Right renal cortex interstitium (tissue), 3 donors: ENCODE measurements around the gene CES2. TPM values are rescaled to one million over a fixed set of nuclear protein-coding genes. Genes with fewer than 3 reads are reported as not detected.
A peak's percentile ranks its signal among the peaks of the same experiment; 100 is the strongest.
"Not testable (repeated sequence)": the region's sequence is repeated elsewhere in the genome, so short reads cannot be mapped to it uniquely, and the experiment has no call there.

Experiments
- DNase-seq, 3 donors: peaks; one replicate each; pipeline ENCODE4 v3.0.0-alpha.2; 2013; ENCODE audit warnings: low read depth in 3 of 3, low spot score in 2 of 3
- polyA plus RNA-seq, 3 donors: library from polyadenylated mRNA; unstranded; fragments of 120-200 nt; gene quantifications; one replicate each; pipeline ENCODE4 v1.2.1, GENCODE V29; 2013; ENCODE audit not compliant: insufficient read length in 3 of 3

The CES2 gene, protein sequence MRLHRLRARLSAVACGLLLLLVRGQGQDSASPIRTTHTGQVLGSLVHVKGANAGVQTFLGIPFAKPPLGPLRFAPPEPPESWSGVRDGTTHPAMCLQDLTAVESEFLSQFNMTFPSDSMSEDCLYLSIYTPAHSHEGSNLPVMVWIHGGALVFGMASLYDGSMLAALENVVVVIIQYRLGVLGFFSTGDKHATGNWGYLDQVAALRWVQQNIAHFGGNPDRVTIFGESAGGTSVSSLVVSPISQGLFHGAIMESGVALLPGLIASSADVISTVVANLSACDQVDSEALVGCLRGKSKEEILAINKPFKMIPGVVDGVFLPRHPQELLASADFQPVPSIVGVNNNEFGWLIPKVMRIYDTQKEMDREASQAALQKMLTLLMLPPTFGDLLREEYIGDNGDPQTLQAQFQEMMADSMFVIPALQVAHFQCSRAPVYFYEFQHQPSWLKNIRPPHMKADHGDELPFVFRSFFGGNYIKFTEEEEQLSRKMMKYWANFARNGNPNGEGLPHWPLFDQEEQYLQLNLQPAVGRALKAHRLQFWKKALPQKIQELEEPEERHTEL
- polyA plus RNA-seq = 10 to 100 TPM; 39.6 to 45.2 (median 39.7) TPM

DNA sequence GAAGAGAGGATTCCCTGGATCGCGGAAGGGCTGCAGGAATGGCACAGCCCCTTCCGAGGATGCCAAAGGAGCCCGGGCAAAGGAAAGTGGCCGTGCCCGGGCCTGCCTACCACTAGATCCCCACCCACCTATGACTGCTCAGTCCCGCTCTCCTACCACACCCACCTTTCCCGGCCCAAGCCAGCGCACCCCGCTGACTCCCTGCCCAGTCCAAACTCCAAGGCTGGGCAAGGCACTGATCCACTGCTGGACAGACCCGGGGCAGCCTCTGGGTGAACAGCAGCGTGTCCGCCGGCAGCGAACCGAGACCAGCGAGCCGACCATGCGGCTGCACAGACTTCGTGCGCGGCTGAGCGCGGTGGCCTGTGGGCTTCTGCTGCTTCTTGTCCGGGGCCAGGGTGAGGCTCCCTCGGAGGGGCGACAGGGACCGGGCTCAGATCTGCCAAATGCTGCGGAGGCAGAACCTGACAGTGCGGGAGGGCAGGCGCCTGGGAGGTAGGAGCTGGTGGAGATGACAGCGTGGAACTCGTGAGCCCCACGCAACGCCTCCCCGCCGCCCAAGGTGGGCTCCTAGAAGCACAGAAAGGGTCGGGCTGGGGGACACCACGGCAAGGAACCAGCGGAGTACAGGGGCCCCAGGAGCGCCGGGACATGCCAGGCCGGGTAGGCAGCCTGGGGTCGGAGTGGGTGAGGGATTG, at the start of gene CES2:
Gene CES2 (plus strand): TSS at position 203 of the 698 bp plus-strand sequence. CDS start 120 bp downstream, at position 323.
- DNase-seq = no peak

DNA sequence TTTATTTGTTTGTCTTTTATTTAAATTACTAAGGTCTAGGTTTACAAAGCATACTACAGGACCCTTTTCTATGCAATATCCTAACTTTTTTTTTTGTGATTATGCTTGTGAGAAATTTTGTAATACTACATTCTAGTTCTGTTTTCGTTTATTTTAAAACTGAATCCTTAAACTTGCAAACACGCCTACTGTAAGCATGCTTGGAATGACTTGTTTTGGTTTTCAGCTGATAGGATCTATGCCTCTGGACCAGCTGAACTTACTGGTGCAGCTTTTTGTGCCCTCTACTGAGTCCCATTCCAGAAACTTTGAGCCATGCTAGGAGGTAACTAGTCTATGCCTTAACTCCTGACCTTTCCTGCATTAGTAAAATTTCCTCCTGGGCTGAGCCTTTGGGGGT, 49.0 kb upstream of the CES2 start:
- no peak for DNase-seq

DNA sequence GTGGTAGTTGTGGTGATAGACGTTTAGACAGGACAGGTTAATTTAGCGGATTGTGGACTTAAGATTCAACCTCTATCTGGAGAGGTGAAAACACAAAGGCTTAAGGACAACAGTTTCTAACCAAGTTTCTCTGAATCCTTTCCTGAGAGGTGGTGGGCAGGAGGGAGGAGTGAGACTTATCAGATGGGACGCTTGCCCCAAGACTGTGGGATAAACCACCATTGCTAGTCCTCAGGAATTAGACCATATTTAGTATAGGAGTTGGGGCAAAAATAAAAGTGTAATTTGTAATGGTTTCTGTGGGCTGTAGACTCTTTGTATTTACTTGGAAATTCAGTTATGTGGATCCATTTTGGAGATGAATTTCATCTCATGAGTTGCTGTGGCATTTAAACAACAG, 48.4 kb upstream of the CES2 start:
- DNase-seq = no peak

DNA sequence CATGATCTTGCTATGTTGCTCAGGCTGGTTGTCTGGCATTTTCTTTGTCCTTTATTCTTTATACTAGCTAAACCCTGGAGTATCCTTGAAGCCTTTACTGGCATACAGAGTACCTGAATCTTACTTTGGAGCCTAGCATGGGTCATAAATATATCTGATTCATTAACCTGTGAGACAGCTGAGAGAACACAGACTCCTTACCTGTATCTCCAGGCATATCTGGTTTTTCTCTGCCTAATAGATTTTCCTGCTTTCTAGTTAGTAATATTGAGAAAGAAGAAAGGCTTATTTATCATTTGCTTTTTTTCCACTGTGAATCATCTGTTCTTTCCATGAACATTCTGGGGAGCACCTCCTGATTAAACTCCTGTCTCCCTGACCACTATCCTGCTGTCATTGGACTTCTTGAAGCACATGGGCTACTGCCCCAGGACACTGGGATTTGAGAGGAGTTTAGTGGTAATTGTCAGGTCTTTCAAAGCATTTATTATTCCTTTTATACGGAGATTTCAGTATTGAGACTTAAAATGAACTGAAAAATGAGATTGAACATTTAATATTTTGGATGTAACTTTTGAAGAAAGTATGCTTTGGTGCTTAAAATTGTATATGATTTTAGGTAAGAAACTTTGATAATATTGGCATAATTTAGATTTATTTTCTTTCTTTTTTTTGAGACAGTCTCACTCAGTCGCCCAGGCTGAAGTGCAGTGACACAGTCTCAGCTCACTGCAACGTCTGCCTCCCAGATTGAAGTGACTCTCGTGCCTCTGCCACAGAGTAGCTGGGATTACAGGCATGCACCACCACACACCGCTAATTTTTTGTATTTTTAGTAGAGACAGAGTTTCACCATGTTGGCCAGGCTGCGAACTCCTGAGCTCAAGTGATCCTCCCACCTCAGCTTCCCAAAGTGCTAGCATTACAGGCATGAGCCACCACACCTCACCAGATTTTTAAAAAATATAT, 46.4 kb upstream of the CES2 start:
- DNase-seq = no peak

DNA sequence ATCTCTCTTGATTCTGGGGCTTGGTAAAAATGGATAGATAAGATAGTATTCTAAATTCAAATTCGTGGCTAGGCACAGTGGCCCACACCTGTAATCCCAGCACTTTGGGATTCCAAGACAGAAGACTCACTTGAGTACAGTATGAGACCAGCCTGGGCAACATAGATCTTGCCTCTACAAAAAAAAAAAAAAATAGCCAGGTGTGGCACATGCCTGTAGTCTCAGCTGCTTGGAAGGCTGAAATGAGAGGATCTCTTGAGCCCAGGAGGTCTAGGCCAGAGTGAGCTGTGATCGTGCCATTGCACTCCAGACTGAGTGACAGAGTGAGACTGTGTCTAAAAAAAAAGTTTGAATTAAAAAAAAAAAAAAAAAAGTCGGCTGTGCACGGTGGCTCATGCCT, 45.7 kb upstream of the CES2 start:
- DNase-seq = no peak

DNA sequence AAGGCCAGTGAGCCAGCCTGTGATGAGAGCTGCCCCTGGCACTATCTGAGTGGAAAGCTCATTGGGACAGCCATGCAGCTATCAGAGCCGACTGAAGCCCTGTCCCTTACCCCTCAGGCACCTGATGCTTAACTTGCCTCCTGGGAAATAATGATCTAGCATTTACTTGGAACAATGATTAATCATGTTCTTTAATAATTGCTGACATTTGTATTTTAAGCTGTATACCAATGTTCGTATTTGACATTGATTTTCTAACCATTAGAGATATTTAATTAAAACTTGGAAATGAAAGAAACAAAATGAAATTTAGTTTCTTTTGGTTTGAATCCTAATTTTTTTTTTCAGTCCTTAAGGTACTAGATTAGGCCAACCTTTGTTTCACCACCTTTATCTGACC, 44.5 kb upstream of the CES2 start:
- no peak for DNase-seq

DNA sequence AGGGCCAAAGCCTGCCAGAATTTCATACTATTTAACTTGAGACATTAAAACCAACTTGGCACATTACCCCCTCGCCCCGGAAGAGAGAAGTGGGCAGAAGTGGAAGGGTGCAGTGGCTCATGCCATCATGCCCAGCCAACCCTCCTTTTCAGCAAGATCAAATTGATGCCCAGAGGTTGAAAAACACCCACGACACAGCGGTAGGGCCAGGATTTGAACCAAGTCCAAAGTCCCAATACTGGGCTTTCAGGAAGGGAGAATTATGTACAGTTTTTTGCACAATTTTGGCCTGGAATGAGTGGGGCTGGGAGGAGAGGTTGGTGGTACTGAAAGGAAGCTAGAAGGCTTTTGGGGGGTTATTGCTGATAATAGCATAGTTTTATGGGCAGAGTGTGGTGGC, 44.0 kb upstream of the CES2 start:
- no peak for DNase-seq

DNA sequence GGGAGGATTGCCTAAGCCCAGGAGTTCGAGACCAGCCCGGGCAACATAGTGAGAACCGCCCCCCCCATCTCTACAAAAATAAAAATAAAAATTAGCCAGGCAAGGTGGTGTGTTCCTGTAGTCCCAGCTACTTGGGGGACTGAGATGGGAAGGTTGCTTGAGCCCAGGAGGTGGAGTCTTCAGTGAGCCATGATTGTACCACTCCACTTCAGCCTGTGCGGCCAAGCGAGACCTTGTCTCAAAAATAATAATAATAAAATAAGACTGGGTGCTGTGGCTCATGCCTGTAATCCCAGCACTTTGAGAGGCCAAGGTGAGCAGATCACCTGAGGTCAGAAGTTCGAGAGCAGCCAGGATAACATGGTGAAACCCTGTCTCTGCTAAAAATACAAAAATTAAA, 43.5 kb upstream of the CES2 start:
- no peak for DNase-seq

DNA sequence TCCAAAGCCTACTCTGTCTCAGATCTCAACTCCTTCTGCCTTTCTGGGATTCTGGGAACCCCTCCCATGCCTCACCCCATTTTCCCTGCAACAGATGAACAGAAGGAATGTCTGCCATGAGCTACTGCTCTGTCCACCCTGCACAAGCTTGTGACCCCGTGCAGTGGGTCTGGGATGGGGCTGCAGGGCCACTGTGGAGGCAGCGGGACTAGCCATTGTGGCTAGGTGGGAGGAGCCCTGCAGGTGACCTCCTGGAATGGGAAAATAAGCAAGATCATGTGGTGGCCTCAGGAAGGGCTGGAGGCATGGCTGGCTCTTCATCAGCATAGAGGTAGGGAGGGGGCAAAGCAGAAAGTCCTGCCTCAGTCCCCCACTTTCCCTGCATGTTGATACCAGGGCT, 41.3 kb upstream of the CES2 start:
- no peak for DNase-seq

DNA sequence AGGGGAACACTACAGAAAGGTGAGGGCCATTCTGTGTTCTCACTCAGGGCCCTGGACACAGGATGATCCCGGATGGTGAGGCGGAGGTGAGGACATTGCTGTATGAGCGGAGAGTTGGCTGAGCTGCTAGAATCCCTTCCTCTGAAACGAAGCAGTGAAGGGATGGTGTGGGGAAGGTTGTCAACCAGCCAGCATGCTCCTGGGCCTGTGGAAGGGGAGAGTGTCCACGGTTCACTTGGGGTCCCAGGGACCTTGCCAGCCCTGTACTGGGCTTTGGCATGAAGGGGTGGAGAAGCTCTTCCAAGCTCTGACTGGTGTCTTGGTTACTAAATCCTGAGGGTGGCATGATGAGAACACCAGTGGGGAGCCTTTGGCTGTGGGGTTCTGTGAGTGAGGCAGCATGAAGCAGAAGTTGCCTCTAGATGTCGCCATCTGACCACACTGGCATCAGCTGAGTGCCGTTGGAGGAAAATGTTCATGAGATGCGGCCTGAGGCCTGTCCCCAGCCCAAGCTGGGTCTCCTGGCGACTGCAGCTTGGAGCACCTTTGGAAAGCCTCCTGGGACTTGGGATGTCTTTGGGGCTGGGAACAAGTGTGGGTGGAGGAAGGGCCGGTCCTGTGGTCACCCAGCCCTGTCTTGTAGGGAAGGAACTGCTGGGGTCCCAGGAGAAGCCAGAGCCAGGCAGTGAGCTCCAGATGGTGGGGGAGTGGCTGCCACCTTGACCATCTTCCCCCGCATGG, 40.2 kb upstream of the CES2 start:
- DNase-seq = no peak

DNA sequence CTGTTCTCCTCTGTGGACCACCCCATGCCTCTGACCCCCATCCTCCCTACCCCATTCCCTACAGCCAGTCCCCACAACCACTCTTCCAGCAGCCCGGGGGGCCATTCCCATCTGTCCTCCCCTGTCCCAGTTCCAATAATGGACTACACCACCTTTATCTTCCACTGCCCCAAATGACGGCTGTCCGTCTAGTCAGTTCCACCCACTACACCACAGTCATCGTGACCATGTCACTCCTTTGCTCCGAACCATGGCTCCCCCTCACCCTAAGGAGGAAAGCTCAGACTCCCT, 39.7 kb upstream of the CES2 start:
- DNase-seq = no peak

DNA sequence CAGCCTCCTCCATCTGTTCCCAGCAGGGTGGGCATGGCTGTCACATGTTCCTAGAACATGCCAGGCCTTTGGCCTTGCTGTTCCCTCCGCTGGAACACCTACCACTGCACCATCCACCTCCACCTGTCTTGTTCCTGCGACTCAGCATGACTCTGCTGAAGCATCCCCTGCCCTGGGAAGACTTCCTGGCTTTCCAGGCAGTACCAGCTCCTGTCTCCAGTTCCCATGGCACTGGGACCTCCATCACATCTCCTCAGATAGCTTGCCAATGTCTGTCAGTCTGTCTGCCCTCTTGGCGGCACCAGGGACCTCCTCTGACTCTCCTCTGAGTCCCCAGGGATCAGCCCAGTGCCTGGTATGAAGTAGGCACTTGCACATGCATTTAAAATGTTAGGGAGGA, 39.3 kb upstream of the CES2 start:
- no peak for DNase-seq

DNA sequence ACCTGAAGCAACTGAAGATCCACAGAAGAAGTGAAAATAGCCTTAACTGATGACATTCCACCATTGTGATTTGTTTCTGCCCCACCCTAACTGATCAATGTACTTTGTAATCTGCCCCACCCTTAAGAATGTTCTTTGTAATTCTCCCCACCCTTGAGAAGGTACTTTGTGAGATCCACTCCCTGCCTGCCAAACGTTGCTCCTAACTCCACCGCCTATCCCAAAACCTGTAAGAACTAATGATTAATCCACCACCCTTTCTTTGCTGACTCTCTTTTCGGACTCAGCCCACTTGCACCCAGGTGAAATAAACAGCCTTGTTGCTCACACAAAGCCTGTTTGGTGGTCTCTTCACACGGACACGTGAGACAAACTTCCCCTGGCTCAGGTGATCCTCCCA, 38.6 kb upstream of the CES2 start:
- DNase-seq = not testable (repeated sequence)

DNA sequence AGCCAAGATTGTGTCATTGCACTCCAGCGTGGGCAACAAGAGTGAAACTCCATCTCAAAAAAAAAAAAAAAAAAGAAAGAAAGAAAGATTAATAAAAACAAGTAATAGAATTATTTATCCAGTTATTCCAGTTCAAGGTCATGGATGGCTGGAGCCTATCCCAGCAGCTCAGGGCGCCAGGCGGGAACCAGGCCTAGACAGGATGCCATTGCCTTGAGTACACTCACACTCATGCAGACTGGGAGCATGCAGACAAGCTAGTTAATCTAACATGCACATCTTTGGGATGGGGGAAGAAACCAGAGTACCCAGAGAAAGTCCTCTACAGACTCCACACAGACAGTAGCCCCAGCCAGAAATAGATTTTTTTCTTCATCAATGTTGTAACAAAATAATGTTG, 37.1 kb upstream of the CES2 start:
- DNase-seq = no peak

DNA sequence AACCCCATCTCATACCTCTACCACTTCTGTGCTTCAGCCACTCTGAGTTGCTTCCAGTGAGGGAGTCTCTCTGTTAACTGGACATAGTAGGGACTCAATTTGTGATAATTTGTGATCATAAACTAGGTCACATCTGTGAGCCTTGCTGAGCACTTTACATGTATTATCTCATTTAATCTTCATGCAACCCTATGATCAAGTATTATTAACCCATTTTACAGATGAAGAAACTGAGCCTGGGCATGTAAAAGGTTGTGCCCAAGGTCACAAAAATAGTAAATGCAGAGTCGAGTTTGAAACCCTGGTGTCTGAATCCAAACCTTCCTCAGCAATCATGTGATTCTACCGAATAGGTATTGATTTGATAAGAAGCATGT, 36.4 kb upstream of the CES2 start:
- no peak for DNase-seq

DNA sequence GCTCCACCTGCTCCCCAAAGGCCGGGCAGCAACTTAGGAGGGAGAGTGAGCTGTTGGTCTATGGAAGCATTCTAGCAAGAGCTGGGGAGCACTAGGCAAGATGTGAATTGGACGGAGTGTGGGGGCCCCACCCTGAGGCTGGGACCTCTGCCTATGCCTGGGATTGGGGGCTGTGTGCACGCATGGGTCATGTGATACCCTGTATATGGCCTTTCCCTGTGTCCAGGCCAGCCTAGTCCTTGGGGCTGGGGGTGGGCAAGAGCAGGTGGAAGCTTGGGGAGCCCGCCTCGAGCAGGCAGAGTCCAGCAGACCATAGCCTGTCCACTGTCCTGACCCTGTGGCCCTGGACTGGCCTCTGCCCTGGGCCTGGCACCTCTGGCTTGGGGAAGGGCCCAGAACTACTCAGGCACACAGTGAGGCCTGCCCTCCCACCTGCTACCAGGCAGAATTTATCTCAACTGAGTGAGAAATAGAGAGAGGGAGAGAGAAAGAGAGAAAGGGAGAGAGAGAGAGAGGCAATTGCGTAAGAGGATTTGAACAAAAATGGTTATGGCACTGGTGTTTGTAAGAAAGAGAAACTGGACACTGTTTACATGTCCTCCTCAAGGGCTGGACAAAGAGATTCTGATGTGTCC, 35.9 kb upstream of the CES2 start:
- no peak for DNase-seq

DNA sequence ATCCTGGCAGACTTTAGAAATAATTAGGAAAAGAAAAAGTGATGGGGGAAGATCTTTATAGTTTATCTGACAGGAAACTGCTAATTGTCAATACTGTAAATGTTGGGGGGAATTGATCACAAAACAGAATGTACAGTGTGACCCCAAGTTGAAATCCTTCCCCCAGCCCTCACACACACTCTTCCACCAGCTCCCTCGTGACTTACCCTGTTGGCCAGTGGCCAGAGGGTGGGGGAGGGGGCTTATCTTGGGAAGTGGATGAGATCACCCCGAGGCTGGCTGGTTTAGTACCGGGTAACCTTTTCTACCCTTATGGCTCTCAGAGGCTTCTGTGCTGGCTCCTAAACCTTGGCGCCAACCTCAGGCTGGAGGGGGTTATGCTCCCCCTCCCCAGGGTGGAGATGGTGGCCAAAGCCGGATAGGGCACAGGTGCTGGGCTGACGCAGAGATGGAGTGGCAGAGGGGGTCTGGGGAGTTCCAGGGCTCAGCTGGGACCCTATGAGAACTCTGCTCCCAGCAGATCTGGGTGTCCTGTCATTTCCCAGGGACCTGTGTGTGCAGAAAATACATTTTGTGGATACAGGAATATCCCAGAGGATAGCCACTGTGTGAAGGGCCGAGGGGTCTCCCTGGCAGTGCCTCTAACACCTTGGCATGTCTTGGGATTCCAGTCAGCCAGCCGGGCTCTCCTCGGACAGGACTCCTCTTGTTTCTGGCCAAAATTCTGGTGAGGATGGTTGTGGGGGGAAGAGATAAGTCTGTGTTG, 35.2 kb upstream of the CES2 start:
- peak in 2 of 3 donors; percentile 67 to 81 for DNase-seq

DNA sequence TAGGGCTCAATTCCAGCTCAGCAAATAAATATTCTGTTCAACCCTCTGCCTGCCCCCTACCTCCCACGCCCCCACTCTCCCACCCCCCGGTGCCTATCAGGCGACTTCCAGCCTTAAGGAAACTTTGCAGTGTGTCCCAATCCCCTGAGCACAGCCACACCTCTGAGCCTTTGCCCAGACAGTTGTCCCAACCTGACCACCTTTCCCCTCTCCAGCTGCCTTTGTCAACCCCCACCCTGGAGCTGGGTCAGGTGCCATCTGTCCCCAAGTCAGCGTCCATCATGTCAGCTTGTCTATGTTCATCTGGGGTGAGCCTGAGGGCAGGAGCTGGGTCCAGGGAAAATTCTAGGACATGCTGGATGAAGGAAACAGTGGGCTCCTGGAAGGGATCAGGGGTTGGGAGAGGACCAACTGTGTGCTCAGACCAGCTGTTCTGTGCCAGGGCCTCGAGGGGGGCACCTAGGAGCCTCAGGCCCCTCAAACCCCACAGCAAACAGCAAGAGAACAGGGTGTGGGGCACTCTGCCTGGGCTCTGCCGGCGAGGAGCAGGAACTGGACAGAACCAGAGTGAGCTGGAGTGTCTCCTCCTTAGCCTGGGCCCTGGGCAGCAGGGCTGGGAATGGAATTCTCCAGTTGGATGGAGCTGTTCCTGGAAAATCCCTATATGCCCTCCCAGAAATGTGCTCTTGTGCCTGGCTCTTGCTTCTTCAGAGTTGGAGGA, 34.4 kb upstream of the CES2 start:
- DNase-seq = no peak
